Hypothalamus (tissue), 51 donors: ENCODE data around the gene HMX2.
"Not testable (repeated sequence)": the region's sequence is repeated elsewhere in the genome, so short reads cannot be mapped to it uniquely, and the experiment has no call there.

Experiments used
- DNase-seq, 51 donors: peaks; one replicate each; lab custom pipeline; 2025; lab: John Stamatoyannopoulos, UW

HMX2 gene

DNA sequence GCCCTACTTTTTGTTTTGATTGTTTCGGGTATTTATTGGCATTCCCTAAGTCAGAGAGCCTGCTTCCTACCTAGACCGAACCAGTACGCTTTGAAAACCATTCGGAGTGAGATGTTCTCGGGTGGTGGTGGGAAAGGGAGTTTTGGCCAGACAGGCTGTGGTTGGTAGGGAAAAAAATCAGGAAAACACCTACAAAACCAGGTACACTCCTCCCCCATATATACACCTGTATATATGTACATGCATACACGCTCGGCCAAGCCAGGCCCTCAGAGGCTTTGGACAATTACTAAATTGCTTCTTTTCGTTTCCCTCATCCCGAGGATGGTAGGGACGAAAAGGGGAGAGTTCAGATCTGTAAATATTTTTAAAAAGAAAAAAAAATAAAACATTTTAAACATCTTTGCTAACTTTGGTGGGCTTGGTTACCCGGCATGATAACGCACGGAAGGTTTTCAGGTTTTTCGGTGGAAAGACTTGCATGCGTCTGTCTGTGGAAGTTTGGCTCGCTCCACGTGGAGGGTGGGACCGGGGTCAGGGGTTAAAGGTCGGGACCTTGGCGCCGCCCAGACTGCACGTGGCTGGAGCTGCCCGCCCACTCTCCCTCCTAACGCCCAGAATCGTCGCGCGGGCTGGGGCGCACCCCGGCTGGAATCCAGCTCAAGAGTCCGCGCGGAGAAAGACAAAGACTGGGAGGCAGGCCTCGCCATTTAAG lies 2.5 kb downstream of the HMX2 start:
- DNase-seq = no peak

DNA sequence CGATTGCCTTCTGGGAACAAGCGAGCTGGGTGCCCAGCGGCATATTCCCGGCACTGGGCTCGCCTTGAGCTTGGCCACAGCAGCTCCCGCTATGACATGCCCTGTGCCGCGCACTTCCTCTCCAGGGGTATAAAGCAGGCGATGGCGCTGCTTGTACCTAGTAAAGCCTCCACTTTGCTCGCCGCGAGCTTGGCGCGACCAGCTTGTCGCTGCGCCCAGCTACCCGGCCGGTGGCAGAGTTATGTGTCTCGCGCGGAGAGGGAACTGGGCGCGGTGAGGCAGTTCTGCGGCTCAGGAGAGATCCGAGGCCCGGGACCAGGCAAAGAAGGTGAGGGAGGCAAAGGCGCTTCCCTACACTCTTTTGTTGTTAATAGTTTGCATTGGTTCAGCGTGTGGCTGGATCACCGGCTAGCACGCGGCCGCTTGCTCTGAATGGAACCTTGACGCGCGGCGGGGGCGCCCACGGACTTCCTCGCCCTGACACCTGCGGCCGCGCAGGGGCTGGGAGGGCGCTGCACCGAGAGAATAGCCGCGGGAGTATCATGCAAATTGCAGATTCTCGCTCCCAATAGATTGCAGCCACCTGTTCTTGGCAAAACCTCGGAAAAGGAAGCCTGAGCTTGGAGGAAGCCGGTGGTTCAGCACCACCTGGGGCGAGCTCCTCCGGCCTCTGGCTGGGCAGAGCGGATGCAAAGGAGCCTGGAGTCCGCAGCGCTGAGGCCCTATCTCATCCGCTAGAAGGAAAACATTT lies 3.2 kb downstream of the HMX2 start:
- no peak for DNase-seq

DNA sequence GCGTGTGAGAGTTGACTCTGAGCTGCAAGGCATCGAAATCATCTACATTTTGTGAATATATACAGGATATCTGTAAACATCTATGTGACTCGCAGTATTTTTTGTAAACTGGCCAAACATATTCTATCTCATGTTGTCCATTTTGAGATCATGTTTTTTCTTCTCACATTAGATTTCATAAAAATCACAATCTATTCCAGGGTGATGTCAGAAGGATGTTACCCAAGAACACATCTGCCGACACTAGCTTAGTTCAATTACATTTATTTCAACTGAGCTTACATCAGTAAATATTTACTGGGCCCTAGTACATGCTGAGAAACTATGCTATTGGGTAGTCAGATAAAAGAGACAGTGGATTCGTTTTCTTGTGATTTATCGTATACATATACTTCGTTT lies 3.8 kb downstream of the HMX2 start:
- DNase-seq = no peak

DNA sequence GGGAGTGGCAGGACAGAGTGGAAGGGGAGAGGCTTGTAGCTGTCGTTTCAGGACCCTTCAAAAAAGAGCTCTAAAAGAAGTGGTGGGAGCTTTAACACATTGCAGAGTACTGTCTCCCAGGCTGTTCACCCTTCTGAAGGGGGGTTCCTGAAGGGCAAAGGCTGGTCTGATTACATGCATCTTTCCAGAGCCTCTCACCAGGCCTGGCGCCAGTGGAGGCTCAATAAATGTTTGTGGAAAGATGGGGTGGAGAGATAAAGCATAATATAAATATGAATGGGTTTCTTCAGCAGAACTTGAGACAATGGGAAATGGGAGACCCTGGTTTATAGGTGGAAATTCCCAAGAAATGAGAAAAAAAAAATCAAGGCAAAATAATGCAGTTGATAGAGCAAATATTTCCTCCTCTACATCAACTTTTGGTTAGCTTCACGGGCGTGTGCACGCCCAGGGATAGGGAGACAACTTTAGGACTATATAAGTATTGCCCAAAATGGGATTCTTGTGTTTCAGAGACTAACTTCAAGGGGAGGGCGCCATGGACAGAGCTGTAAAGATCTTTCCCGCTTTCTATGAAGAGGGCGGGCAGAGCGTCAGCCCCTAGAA lies 5.7 kb downstream of the HMX2 start:
- DNase-seq = no peak

DNA sequence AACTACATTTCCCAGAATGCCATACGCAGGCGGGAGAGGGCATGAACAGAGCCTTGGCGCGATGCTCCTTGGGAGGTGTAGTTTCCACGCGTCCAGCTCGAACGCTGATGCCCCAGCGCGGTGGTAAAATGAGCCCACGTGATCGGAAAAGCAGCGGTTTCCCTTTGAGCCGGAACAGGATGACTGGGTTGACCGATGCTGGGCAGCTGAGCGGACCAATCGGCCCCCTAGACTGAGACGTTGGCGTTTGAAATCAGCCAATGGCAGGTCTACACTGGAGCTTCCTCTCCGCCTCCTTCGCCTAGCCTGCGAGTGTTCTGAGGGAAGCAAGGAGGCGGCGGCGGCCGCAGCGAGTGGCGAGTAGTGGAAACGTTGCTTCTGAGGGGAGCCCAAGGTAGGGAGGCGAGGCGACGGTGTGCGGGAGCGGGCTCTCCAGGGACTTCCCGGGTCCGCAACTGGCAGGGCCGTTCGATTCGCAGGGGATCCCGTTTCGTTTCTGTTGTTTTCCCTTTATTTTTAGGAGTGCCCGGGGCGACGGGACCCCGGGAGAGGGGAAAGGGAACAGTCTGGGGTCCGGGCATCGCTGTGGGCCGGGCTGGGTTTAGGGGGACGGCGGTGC lies 6.3 kb downstream of the HMX2 start, which contains the start of gene BUB3:
TSS of gene BUB3 (plus strand) at position 311 of the 619 bp plus-strand sequence. CDS start 516 bp downstream, outside the sequence.
- peak; percentile 73 to 100 (median 98) for DNase-seq

DNA sequence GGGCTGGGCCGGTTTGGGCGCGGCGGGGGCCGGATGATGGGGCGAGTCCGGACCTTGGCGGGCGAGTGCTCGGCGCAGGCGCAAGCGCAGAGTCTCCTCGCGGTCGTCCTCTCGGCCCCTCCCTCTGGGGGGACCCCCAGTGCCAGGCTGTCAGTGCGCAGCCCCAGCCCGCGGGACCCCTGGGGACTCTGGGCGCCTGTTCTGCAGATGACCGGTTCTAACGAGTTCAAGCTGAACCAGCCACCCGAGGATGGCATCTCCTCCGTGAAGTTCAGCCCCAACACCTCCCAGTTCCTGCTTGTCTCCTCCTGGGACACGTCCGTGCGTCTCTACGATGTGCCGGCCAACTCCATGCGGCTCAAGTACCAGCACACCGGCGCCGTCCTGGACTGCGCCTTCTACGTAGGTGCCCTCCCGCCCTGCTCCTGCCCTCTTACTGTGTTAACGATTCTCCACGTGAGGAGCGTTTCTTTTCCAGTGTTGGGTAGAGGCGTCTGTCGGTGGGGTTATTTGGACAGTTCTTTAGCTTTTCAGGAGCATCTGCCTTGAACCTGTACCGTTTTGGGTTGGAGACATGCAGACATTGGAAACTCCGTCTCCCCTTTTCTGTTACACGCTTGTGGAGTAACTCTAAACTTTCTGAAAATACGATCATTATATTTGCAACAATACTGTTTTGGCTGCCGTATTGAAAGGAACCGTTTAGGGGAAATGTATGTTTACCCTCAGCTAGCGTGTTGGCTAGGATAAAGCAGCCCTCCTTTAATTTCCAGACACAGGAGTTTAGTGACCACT lies 7.0 kb downstream of the HMX2 start:
- DNase-seq = peak in 26 of 51 donors; percentile 10 to 72 (median 52)

DNA sequence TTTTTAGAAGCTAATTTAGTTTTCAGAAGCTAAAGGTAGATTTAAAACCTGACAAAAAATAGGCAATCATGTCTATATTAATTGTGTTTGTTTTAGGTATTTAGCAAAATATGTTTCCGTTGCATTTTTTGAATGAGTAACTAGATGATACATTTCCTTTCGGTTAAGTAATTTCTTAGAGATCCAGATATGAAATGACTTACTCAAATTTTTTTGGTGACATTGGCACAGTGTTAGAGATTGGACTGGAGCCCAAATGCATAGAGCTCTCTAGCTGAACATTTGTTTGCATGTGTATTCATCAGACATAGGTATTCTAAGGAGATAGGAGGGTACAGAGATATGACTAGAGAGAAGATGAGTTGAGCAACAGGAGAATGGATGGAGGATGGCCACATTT lies 8.1 kb downstream of the HMX2 start:
- DNase-seq = no peak

DNA sequence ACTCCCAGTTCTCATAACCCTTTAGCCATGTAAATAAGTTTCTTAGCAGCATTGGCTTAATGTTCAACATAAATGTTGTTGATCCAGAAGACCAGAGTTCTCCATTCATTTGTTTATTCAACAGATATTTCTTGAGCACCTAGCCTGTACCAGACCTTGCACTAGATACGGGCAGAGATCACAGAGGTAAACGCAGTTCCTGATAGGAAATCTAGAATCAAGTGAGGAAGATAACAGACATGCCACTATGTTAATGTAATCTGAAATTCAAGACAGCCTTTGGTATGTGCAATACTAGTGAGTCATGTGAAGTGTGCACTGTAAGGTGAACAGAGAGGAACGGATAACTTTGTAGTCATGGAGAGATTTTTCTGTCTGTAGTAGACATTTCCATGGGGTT lies 9.3 kb downstream of the HMX2 start:
- DNase-seq = no peak

DNA sequence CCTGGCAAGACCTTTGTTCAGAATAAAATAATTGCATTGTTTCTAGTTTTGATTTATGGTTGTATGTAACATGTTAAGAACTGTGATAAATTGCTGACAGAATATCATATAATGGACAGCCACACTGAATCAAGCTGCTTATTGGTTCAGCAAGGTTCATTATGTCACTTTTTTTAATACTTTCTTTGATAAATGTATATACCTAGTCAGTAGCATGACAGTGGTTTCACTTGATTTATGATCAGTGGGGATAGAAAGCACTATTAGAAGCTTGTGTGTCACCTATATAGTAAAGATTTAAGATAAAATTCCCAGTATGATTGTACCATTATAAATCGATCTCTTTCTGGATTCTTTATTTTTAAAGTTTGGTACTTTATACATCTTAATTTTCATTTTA lies 10.7 kb downstream of the HMX2 start:
- no peak for DNase-seq

DNA sequence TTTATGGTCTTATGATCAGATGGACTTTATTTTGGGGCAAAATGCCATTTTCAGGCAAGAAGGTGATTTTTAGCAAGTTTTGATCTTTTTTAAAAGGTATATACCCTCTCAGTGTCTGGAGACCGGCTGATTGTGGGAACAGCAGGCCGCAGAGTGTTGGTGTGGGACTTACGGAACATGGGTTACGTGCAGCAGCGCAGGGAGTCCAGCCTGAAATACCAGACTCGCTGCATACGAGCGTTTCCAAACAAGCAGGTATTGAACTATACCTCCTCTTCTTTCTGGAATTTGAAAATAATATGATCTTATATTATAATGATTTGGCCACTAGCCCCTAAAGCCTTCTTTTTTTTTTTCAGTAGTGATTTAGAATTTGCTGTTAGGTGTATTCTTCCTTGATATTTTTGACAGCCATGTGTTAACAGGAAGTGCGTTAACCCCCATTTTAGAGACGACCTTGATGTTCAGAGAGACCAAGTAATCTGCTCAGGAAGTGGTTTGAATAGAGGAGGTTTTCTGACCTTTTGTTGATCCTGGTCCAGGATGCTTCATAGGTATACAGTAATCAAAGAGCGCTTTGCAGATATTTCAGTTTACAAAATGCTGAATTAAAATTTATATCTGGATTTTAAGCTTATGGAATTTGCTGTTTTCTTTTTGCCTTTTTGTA lies 12.5 kb downstream of the HMX2 start:
- no peak for DNase-seq

DNA sequence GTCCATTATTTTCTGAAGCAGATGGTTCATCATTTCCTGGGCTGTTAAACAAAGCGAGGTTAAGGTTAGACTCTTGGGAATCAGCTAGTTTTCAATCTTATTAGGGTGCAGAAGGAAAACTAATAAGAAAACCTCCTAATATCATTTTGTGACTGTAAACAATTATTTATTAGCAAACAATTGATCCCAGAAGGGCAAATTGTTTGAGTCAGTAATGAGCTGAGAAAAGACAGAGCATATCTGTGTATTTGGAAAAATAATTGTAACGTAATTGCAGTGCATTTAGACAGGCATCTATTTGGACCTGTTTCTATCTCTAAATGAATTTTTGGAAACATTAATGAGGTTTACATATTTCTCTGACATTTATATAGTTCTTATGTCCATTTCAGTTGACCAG lies 16.4 kb downstream of the HMX2 start:
- no peak for DNase-seq

DNA sequence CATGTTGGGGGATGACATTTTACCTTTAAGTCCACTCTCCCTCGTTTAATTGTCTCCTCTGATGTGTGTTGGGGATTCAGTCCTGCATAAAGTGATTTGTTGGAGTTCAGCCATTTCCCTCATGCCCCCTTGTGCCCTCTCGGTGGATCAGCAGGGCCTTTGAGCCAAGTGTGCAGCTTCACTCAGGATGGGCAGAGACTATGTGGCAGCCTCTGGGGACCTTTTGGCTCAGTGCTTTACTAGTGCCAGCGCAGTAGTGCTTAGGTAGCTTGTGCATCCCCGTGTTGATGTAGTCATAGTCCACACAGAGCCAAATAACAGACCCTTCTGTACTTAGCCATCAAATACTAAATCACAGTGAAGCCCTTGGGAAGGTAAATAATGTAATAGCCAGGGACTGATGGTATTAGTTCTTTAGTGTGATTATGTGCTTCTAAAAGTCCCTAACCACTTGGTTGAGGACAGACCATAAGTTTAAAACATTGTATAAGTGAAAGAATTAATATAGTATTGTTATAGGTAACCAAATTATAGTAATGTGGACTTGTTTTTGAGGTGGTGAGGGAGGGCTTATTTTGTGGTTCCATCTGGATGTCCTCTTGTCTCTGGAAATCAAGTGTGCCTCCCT lies 17.6 kb downstream of the HMX2 start:
- DNase-seq = no peak

DNA sequence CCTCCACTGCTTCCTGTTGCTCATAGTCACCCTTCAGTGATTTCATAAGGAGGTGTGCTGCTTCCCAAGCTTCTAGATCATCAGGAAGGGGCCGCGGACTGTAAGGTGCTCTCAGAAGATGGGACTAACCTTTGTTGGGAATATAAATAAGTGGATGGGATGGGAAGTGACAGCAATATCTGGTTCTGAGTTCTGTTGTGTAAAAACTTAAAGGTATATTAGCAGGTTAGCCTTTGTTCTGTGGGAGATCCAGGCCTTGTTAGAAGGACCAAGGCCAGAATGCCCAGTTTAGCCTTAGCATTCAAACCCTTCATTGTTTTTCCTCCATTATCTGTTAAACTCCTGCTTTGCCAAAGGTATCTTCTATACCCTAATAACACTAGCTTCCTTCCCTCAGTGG lies 18.7 kb downstream of the HMX2 start:
- no peak for DNase-seq

DNA sequence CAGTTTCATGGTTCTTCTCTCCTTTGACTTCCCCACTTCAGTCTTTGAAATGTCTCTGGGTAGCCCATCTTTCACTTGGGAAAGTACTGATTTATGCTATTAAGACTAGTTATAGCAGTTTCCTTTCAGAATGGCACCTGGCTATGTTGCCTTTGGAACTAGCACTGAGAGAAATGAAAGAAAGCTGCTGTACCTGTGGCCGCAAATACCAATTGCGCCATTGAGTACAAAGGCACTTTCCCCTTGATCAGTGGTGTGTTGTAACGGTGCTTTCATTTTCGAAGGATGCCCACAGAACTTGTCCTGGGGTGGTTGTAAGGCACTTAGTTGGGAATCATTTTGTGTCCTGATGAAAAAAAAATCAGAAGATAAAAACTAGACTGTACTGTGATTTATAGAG lies 23.0 kb downstream of the HMX2 start:
- DNase-seq = no peak

DNA sequence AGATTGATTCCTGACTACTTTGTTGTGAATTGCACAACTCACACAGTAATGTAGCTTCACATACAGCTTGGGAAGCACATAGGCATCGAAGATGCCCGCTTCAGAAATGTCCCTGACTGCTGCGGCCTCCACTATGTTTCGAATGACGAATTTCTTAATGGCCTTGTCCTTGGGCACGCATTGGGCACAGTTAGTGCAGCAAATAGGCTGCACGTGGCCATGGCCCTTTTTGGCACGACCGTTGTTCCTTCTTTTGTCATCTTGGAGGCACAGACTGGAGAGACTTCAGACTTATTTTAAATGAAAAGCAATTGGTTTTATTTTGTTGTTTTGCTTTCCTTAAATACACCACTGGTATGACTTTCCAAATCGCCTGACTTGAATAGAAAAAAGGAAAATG lies 23.7 kb downstream of the HMX2 start:
- DNase-seq = not testable (repeated sequence)

DNA sequence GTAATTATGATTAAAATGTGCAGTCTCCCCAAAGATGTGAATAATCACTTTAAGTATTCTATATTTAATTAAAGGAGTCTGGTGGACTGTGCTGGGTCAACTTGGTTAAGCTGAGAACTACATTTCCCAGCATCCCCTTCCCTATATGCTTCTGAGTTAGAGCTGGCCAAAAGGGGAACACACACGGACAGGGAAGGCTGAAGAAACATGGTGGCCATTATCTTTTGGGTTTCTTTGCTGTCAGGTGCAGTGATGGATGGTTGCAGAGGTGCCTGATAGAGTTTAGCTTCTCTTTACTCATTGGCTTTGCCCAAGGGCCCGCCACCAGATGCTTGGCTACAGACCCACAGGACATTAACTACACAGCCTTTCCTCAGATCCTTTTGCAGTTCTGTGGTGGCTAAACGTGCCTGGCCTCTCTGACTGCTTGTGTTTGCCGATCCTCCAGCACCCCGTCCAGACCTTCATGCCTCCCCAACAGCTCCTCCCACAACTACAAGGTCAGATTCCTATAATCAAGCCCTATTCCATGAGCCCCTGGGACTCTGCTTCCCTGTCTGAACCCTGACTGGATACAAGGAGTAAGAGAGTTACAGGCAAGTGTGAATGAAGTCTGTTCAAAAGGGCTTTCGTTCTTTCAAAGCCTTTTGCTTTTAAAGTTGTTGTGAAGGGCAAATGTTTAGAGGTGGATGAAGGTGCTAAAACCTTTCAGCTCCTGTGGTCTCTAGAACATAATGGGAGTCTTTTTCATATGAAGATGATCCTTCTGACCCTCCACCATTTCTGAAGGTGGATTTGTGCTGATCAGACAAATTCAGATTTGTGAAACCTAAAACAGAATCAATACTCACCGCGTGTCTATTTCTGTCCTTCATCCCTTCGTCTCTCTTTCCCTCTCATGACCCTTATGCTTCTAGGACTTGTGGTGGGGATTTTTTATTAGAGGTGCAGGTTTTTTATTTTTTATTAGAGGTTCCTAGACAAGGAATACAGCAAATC lies 27.8 kb downstream of the HMX2 start:
- no peak for DNase-seq

DNA sequence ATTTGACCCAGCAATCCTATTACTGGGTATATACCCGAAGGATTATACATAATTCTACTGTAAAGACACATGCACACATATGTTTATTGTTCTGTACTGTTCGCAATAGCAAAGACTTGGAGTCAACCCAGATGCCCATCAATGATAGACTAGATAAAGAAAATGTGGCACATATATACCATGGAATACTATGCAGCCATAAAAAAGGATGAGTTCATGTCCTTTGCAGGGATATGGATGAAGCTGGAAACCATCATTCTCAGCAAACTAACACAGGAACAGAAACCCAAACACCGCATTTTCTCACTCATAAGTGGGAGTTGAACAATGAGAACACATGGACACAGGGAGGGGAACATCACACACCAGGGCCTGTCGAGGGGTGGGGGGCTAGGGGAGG lies 30.5 kb downstream of the HMX2 start:
- not testable (repeated sequence) for DNase-seq
